Measurements from ENCODE around the gene LYPD6.

LYPD6 gene

DNA sequence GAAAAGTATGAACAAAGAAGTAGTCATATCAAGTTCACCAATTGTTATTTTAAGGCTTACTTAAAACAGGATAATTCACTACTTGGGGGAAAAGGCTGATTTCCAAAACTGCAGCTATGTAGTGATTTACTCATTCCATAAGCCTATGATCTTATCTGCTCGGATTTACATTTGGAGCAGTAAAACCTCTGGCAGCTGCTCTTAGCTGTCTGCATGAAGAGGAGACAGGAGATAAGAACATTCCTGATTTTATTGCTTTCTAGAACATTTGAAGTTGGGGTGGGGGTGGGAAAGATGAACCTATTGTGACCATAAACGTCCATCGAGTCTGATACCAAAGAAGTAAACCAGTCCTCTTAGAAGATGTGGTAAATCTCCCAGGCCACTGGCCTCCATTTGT lies 136.2 kb downstream of the LYPD6 start:
- DNase-seq (ENCODE audit: insufficient read length, low spot score) (no peak), FAIRE-seq (no peak)
- no peak for TF ChIP-seq CTCF (IDR thresholded peaks at IDR 0.05; ENCODE audit: insufficient read depth, missing control alignments)

DNA sequence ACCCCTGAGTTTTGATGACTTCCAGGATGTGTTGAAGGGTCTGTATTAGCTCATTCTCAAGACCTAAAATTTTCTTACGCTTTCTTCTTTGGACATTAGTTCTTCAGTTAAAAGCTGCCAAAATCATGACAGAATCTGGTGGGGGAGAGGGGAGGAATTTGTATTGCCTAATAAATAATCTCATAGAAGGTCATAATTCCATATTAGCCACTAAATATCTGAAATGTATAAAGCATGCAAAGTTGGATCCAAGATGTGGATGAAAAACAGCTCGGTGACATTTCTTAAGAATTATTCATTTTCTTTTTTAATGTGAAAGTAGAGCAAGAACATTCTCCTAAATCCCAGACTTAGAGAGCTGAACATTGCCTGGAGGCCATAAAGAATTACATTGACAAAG lies 137.0 kb downstream of the LYPD6 start:
- FAIRE-seq (no peak), DNase-seq (ENCODE audit: insufficient read length, low spot score) (no peak)
- TF ChIP-seq CTCF (IDR thresholded peaks at IDR 0.05; ENCODE audit: insufficient read depth, missing control alignments): no peak

- FAIRE-seq: no peak
Observed at GRCh38 chr2:149468636-149469035, 138.2 kb downstream of the LYPD6 start.

DNA sequence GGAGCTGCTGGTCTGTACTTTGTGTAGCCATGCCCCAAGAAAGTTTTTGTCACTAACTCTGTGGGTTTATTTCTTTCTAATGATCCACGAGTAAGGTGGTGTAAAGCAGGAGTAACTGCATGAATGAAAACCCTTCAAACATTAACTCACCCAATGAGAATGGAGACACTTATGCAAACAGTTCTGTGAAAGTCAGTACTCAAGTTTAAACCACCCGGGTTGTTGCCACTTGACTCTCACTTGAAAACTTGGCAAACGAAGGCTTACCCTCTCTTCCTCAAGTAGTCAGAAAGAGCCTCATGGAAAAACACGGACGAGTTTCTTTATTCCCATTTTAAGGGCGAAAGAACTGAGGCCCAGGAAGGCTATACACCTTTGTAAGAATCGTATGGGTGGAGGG lies 139.7 kb downstream of the LYPD6 start:
- no peak for FAIRE-seq
- TF ChIP-seq CTCF (IDR thresholded peaks at IDR 0.05; ENCODE audit: insufficient read depth, missing control alignments): no peak
- DNase-seq (ENCODE audit: insufficient read length, low spot score): no peak

More at GRCh38 chr2:149468636-149469035, 138.2 kb downstream of the LYPD6 start:
- DNase-seq (ENCODE audit: insufficient read length, low spot score): no peak
- TF ChIP-seq CTCF (IDR thresholded peaks at IDR 0.05; ENCODE audit: insufficient read depth, missing control alignments): no peak

GRCh38 chr2:149472413-149472812 lies 142.0 kb downstream of the LYPD6 start:
- FAIRE-seq: no peak
- TF ChIP-seq CTCF (IDR thresholded peaks at IDR 0.05; ENCODE audit: insufficient read depth, missing control alignments): no peak
- no peak for DNase-seq (ENCODE audit: insufficient read length, low spot score)

- no peak for FAIRE-seq
- no peak for DNase-seq (ENCODE audit: insufficient read length, low spot score)
- no peak for TF ChIP-seq CTCF (IDR thresholded peaks at IDR 0.05; ENCODE audit: insufficient read depth, missing control alignments)
Observed at GRCh38 chr2:149473068-149473467, 142.7 kb downstream of the LYPD6 start.

- no peak for FAIRE-seq
- TF ChIP-seq CTCF (IDR thresholded peaks at IDR 0.05; ENCODE audit: insufficient read depth, missing control alignments): no peak
- no peak for DNase-seq (ENCODE audit: insufficient read length, low spot score)
Observed at GRCh38 chr2:149473521-149473920, 143.1 kb downstream of the LYPD6 start.

All from D721Med (cell line).